GM11168 (cell line): ENCODE measurements around the gene TSPYL6.
"Not testable (repeated sequence)": the region's sequence is repeated elsewhere in the genome, so short reads cannot be mapped to it uniquely, and the experiment has no call there.

ENCODE experiments used
- in situ Hi-C: fragments of 300-500 bp; cut with MboI; formaldehyde crosslinking; loops from one replicate; pipeline ENCODE4 v1.12.0; 2022; ENCODE audit warnings: low sequenced_read_pairs; ENCODE audit not compliant: unreplicated experiment

TSPYL6 gene

DNA sequence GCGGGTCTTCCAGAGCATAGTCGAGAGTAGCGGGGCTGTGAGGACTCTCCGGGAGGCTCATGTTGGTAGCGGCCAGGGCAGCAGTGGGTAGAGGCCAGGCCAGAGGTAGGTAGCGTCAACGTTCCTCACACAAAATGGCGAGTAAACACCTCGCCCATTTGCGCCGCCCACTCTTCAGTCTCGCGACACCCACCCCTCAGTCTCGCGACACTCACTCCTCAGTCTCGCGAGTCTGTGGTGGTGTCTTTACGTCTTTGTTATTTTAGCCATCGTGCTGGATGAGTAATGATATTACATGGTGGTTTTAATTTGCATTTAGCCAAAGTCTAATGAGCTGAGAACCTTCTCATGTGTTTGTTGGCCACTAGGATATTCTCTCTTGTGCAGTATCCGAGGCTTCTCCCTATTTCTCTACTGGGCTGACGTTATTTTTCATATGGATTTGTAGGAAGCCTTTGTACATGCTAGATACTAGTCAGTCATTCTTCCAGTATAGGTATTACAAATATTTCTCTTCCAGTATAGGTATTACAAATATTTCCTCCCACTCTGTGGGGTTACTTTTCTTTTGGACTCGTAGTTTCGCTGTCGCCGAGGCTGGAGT lies at the start of gene TSPYL6:
Gene TSPYL6 (minus strand): TSS at position 139 of the 604 bp plus-strand sequence. CDS start 78 bp downstream, at position 61.
- in situ Hi-C loops: no loop called here

DNA sequence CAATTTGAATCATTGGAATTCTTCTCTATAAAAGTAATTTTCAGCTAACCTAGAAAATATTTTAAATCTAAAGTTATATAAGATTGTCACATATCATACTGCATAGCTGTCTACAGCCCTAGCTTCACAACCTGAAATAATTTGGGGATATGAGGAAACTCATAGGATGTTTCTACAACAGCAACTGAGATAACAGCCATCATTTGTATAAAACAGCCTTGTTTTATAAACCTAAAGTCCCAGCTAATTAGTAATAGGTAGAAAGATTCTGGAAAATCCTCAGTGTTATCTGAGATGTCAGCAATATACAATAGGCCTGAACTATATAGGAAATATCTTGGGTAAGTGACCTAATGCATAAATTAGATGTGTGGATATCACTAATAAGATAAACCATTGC lies 47.6 kb upstream of the TSPYL6 start:
- in situ Hi-C loops: no loop called here

DNA sequence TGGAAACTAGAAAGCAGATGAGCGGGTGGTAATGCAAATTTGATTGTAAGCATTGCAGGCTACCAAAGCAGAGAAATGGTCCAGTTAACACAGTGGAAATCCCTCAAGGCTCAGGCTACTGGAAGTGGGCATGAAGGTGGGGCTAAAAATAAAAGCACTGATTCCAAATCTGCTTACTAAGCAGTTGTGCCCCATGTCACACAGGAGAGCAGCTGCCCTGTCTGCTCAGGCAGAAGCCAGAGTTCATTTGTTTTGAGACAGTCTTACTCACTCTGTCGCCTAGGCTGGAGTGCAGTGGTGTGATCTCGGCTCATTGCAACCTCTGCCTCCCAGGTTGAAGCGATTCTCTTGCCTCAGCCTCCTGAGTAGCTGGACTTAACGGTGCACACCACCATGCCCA lies 42.5 kb upstream of the TSPYL6 start:
- in situ Hi-C loops: no loop called here

DNA sequence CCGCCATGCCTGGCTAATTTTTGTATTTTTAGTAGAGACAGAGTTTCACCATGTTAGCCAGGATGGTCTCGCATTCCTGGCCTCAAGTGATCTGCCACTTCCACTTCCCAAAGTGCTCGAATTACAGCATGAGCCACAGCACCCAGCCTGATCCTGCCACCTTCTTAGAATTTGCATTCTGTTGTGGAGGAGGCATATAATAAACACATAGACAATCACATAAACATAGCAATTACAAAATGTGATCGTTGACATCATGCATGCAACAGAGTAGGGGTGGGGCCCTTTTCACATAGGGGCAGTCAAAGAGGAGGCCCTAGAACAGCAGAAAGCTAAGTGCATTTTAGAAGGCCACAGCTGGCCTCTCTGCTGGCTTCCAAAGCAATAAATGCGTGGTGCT lies 39.9 kb upstream of the TSPYL6 start:
- in situ Hi-C loops: no loop called here

DNA sequence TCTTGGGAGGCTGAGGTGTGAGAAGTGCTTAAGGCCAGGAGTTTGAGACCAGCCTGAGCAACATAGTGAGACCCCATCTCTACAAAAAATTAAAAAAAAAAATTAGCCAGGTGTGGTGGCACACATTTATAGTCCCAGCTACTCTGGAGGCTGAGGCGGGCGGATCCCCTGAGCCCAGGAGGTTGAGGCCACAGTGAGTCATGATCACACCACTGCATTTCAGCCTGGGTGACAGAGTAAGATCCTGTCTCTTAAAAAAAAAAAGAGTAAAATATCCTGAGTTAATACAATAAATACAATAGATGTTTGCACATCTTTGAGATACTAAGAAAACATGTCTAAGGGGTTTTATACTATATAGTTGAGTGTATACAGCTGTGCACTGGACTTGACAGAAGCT lies 38.6 kb upstream of the TSPYL6 start:
- in situ Hi-C loops: not testable (repeated sequence)

DNA sequence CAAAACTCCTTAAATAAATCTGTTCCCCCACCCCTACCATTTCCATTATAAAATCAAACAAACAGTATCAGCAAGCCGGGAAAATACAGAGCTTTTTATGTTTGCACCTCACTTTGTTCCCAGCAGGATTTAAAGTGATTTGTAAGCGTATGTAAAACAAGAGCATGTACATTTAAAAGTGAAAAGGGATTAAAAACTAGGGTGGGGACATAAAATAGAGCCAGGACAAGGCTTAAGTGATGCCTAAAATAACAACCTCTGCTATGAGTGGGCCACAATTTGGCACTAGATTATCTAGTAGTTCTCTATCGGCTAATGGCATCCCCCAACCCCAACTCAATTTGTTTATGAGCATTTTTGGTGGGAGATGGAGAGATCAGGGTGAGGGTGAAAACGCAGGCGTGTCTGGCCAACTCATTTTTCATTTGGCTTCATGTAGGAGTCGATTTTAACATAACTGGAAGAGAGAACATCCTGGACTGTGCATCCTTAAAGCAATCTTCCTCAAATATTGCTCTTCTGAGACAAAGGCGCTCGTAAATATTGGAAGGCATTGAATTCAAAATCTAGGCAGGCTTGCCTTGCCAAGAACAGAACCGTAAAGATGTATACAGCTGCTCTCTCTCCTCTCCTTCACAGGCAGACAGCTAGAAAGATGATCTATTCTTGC lies 34.5 kb upstream of the TSPYL6 start:
- in situ Hi-C loops: no loop called here

DNA sequence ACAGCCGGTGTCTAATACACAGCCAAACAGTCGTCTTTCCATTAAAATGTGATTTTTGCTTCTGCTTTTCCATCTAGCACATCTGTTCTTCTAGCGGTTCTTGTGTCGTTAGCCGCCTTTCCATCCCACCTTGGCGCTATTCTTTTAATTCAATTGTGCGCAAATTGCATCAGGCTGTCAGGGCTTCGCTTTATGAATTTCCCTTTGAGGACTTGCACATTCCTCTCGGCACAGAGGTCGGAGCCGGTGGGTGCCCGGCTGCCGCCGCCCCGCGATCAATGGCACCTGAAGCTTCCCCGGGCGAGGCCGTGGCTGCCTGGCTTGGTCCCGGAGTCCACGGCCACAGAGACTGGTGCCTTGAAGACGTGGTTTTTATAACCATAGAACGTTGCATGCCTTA lies 33.9 kb upstream of the TSPYL6 start:
- in situ Hi-C loops: no loop called here

DNA sequence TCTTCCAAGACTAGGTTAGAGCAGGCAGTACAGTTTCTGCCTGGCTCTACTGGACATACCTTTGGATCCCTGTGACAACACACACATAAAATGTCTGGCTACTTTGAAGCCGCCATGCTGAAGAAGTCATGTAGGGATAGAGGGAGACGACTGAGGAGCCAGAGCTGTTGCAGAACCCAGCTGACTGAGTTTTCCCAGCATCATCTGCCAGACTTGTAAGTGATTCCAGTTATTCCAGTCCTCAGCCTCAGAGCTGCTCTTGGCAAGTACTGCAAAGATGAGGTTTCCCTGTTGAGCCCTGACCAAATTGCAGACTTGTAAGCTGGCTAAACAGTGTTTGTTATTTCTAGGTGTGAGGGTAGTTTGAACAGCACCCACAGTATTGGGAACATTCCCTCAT lies 31.5 kb upstream of the TSPYL6 start:
- in situ Hi-C loops: no loop called here

DNA sequence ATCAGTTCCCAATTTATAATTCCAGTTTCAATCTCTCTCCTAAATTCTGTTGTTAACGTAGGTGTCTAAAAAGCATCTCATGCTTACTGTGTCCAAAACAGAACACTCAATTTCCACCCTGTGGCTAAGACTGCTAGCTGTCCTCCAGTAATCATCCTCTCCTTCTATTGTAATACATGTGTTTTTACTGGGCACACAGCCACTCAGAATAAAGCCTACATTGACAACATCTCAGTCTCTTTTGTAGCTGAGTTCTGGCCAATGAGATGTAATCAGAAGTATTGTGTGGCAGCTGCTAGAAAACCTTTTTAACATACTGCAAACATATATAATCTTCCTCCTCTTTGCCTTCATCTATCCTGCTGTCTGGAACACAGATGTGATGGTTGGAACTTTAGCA lies 29.4 kb upstream of the TSPYL6 start:
- in situ Hi-C loops: no loop called here

DNA sequence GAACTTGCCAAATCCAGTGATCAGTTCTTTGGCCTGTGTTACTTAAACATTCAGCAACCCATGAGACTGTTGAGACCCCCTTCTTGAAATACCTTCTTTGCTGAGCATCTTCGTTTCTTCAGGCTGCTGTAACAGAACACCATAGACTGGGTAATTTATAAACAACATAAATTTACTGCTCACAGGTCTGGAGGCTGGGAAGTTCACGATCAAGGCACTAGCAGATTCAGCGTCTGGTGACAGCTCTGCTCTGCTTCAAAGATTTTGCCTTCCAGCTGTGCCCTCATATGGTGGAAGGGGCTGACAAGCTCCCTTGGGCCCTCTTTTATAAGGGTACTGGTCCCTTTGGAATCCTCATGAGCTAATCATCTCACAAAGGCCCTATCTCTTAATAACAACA lies 28.8 kb upstream of the TSPYL6 start:
- in situ Hi-C loops: no loop called here

DNA sequence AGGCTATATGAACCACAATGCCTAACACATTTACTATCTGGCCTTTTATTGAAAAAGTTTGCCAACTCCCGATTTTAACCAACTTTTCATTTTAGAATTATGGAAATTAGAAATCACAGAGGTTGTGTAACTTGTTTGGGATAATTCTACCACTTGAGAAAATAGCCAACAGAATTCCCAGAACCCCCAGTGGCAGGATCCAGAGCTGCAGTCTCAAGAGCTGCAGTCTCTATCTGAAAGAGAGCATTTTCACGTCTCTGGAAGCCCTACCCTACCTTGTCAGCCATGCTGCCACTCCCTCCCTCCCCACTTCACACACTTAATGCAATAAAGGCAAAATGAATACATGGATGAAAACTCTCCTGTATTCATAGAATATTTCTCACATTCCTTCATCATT lies 23.4 kb upstream of the TSPYL6 start:
- in situ Hi-C loops: no loop called here

DNA sequence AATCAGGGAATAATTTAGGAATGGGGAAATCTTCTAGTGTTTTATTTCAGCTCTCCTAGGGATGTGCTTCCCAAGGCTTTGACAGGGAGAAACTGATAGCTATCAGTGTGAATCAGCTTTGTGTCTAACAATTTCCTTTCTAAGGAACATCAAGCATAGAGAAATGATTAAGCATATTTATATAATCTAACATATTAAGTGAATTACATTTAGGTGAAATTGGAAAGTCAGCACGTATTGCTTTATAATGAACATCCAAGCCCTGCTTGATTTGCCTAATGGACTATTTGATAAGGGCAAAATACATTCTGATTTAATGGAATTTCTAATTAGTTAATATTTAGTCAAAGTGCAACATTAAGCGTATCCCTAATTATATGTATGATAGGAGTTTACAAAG lies 19.5 kb upstream of the TSPYL6 start:
- in situ Hi-C loops: no loop called here

DNA sequence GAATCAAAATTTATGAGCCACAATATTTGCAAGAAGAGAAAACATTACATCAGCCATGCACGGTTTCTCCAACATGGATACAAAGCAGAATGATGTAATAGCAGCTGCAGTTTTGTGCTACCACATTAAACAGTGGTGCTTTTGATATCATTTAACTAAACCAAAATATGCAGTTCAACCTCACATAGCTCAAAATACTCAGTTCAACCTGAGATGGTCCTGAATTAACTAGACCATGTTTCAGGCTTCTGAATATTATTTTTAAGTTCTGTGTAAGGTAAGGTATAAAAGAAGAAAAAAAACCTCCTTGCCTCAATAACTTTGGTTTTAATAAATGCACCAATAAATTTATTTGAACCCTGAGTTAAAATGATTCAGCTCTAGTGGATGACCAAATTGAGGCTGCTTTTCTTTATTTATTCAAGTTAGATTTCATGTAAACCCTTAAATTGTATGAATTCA lies 18.8 kb upstream of the TSPYL6 start:
- in situ Hi-C loops: no loop called here

DNA sequence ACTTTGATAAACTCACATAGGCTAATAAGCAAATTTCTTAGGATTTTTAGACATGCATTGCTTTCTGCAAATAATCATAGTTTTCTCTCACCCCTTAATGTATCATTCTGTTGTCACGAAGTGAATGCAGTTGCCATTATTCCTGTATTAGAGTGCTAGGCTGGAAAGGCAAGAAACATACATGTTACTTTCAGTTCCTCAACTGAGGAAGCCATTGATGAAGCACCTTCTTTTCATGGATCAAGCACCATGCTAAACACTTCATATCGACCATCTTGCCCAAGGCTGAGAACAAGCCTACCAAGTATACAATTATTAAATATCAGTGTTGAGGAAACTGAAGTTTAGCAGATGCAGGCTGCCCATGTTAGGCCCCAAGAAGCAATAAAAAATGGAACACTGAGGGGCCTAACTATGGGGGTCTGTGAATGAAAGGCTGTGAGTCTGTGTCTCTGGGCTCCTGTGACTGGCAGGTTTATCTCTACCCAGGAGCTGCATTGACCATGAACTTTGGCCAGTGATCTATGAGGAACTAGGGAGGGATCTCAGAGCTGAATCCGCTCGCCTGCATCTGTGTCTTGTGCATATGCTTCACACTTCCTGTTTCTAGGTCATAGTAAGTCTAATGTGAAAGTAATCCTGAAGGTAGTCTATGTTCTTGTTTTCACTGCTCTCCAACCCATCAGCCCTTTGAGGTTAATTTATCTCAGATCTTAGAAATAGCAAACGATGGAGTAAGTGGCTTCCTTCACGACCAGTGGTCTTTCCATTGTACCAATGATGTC lies 16.0 kb upstream of the TSPYL6 start:
- in situ Hi-C loops: no loop called here

DNA sequence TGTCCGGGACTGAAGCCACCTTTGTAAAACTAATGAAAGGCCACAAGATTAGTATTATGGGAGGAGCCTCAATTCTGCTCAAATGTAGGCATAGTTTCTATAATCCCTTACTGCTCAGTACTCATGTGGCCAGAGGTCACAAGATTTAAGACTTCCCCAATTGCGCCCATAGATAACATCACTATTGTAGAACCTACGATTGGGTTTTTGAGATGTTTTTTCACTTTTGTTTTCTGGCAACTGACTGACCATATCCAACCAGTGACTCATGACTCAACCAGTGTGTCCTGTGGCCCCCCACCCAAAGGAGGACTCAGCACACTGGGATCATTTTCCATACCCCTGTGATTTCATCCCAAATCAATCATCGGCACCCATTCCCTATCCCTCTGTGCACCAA lies 15.2 kb upstream of the TSPYL6 start:
- in situ Hi-C loops: no loop called here

DNA sequence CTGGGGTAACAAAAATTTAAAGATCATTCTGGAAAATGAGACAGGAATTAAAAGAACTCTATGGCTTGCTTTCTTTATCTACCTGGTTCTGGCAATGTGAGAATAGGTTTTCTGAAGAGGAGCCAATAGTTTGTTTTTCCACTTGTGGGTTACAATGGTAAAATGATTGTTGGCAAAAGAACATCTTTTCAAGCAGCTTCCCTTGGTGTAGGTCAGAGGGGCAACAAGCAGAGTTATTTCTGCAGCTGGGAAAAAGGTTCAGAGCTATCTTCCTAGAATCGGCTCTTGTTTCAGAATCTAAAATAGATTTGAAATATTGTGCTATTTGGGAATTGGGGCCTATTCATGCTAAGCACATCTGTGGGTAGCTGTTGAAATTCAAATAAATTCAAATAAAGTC lies 11.5 kb upstream of the TSPYL6 start:
- in situ Hi-C loops: no loop called here

DNA sequence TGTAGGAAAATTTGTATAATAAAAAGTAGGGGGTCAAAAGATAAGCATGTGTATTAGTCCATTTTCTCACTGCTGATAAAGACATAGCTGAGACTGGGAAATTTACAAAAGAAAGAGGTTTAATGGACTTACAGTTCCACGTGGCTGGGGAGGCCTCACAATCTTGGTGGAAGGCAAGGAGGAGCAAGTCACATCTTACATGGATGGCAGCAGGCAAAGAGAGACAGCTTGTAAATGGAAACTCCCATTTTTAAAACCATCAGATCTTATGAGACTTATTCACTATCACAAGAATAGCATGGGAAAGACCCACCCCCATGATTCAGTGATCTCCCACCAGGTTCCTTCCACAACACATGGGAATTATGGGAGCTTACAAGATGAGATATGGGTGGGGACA lies 9.1 kb upstream of the TSPYL6 start:
- in situ Hi-C loops: not testable (repeated sequence)

DNA sequence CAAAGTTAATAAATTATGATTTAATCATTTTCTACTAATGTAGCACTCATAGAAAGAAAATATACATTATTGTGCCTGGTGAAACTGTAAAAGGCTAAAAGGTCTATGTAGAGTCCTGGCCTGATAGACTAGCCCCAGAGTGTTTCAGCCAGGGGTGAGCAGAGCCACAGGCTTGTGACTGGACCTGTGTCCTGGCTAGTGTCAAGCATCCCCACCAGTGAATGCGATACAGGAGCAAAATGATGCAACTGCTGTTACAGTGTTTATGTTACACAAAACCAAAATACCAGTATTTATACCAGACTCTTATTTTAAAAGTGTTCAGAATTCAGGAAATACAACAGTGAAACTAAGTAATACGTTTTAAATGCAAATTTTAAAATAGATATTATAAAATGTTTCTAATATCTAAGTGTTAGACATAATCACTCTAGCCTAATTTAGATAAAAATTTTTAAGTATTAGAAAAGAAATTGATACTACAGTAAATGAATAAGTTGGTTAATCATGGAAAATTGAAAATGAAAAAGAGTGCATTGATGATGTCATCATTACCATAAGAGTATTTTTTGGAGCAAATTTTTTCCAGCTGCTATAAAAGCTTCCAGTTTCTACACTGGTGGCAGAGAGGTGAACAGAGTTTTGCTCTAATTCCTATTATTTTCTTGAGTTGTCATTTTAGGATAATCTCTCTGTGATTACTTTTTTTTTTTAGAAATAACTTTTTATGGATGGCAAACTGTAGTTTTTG lies 6.2 kb upstream of the TSPYL6 start:
- in situ Hi-C loops: no loop called here

DNA sequence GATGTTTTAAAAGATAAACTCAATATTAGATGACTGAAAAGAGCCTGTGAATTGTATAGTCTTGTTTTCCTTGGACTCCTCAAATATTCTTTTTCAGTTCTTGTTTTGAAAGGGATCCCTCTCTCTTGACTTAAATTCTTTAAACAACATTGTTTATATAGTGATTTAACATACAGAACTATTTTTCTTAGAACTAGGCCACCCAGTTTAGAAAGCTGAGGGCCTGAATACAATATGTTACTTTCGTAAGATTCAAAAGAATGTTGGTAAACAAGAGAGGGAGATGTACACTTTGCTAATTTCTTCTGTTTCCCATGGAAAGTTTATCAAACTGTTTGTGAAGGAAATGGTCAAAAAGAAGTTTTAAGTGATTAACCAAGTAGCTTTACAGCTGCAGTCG lies 5.5 kb upstream of the TSPYL6 start:
- in situ Hi-C loops: no loop called here

DNA sequence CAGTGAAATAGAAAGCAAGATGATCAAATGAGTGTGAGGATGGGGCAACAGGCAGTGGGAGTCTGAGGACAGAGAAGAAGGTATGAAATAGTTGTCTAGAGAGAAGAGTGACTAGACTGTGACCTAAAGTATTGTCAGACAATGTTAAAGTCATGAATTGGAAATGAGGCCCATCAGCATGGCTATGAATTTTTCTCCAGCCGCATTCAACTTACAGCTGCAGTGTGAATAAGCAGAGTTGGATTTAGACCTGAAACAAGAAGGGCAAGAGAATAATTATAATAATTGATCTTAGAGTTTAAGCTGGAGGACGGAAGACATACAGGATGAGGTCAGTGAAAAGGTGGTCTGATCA lies 4.2 kb upstream of the TSPYL6 start:
- in situ Hi-C loops: no loop called here
